B cell (primary cell): ENCODE data around the gene TRPC3.

Experiments used
- EZH2 ChIP-seq: IDR thresholded peaks from 2 replicates; pipeline ENCODE4 v1.6.1; 2012; ENCODE audit warnings: borderline replicate concordance, low read depth, mild to moderate bottlenecking, moderate library complexity, low read length; ENCODE audit not compliant: insufficient read depth, poor library complexity, severe bottlenecking
- TF ChIP-seq, protein P1 (sequence below): fragments of 200-600 bp; IDR thresholded peaks from one replicate; pipeline ENCODE4 v1.8.0; 2022; ENCODE audit warnings: antibody characterized with exemption, mild to moderate bottlenecking

DNA sequence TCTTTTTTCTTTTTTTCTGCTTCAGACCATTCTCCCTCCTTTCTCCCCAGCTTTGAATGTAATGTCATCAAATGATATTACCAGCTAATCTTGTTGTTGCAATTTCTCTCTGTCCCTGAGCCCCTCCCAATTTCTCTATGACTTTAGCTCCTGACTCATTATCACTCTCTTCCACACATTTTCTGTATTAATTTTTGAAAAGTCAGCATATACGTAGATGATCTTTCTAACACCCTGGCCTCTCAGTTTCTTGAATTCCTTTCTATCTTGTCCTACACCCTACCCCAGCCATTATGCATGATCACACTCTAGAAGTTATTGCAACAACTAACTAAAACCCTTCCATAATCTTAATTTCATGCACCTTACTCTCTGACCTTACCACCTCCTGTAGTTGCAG lies 13.1 kb upstream of the TRPC3 start:
- TF ChIP-seq, protein P1, sequence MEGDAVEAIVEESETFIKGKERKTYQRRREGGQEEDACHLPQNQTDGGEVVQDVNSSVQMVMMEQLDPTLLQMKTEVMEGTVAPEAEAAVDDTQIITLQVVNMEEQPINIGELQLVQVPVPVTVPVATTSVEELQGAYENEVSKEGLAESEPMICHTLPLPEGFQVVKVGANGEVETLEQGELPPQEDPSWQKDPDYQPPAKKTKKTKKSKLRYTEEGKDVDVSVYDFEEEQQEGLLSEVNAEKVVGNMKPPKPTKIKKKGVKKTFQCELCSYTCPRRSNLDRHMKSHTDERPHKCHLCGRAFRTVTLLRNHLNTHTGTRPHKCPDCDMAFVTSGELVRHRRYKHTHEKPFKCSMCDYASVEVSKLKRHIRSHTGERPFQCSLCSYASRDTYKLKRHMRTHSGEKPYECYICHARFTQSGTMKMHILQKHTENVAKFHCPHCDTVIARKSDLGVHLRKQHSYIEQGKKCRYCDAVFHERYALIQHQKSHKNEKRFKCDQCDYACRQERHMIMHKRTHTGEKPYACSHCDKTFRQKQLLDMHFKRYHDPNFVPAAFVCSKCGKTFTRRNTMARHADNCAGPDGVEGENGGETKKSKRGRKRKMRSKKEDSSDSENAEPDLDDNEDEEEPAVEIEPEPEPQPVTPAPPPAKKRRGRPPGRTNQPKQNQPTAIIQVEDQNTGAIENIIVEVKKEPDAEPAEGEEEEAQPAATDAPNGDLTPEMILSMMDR: no peak
- TF ChIP-seq EZH2: no peak
